Spleen (tissue), 11 donors: ENCODE results near the gene SPON1. TPM values are rescaled to one million over a fixed set of nuclear protein-coding genes. Genes with fewer than 3 reads are reported as not detected.
"Not testable (repeated sequence)": the region's sequence is repeated elsewhere in the genome, so short reads cannot be mapped to it uniquely, and the experiment has no call there.

ENCODE experiments used
- DNase-seq: peaks from one replicate; pipeline ENCODE4 v3.0.0-alpha.2; 2020
- H3K27ac ChIP-seq, 8 donors: fragments of 200-600 bp; sonication (generic) in 7 of 8; 1 replicate in 4 of 8; 2 replicates in 4 of 8; pipeline versions ENCODE4 v1.5.0 to v1.8.0; 2016 to 2021; ENCODE audit warnings: inconsistent platforms in 4 of 8, mild to moderate bottlenecking in 4 of 8, moderate library complexity in 1 of 8
- H3K27me3 ChIP-seq, 7 donors: fragments of 200-600 bp; sonication (generic) in 6 of 7; replicated peaks in 1 of 7; 1 replicate in 4 of 7; 2 replicates in 3 of 7; pipeline versions ENCODE4 v1.5.0 to v1.8.0; 2016 to 2021; ENCODE audit warnings: inconsistent platforms in 3 of 7, mild to moderate bottlenecking in 1 of 7
- H3K36me3 ChIP-seq, 6 donors: fragments of 200-600 bp; sonication (generic) in 5 of 6; 1 replicate in 4 of 6; 2 replicates in 2 of 6; pipeline versions ENCODE4 v1.5.0 to v1.8.0; 2016 to 2021; ENCODE audit warnings: inconsistent platforms in 2 of 6
- H3K4me1 ChIP-seq, 6 donors: fragments of 200-600 bp; sonication (generic) in 5 of 6; 1 replicate in 3 of 6; 2 replicates in 3 of 6; pipeline versions ENCODE4 v1.5.0 to v1.8.0; 2016 to 2021; ENCODE audit warnings: inconsistent platforms in 3 of 6
- H3K4me3 ChIP-seq, 8 donors: fragments of 200-600 bp; sonication (generic) in 7 of 8; 1 replicate in 4 of 8; 2 replicates in 4 of 8; pipeline versions ENCODE4 v1.5.0 to v1.8.0; 2016 to 2021; ENCODE audit warnings: inconsistent platforms in 4 of 8, mild to moderate bottlenecking in 4 of 8, moderate library complexity in 2 of 8
- H3K9me3 ChIP-seq, 8 donors: fragments of 200-600 bp; sonication (generic) in 7 of 8; 1 replicate in 4 of 8; 2 replicates in 4 of 8; pipeline versions ENCODE4 v1.5.0 to v1.8.0; 2016 to 2021; ENCODE audit warnings: inconsistent platforms in 4 of 8
- POLR2A ChIP-seq, 3 donors: fragments of 450-650 bp; IDR thresholded peaks; one replicate each; pipeline ENCODE4 v1.5.1; 2017; ENCODE audit warnings: antibody characterized with exemption in 3 of 3, mild to moderate bottlenecking in 1 of 3
- POLR2AphosphoS5 ChIP-seq, 3 donors: sonication (generic); formaldehyde crosslinking; IDR thresholded peaks; one replicate each; pipeline ENCODE4 v1.5.1; 2017; ENCODE audit warnings: antibody characterized with exemption in 3 of 3
- WGBS, 5 donors: extraction: QIAGEN DNeasy Blood & Tissue Kit in 3 of 5; methylation state at CpG; one replicate each; pipeline versions ENCODE4 v1.1.5 to v1.1.7; 2013 to 2018; 5-methylcytosine and 5-hydroxymethylcytosine counted together
- intact Hi-C: fragments of 100-400 bp; cut with DNase I; formaldehyde crosslinking; loops from one replicate; pipeline ENCODE4 v1.15.0; 2023; ENCODE audit warnings: low total_unique reads
- polyA plus RNA-seq, 3 donors: library from polyadenylated mRNA; stranded (reverse); fragments of 200-250 nt; gene quantifications; one replicate each; pipeline ENCODE4 v1.2.1, GENCODE V29; 2013
- total RNA-seq, 7 donors: library from RNA; depleted of rRNA in 3 of 7; stranded (reverse); fragments of >200 nt in 3 of 7; fragmentation: NEBNext Ultra II Directional in 4 of 7; extraction: Animal tissue kit (Norgen Biotek cat#: 25700) in 4 of 7; gene quantifications; one replicate each; pipeline versions ENCODE4 v1.1.0 to v1.2.1, GENCODE V29; 2016 to 2021
- TF ChIP-seq, protein P1 (sequence below), 11 experiments: fragments of 200-600 bp in 7 of 11; fragments of 450-650 bp in 4 of 11; sonication (generic) in 4 of 11; IDR thresholded peaks in 8 of 11; conservative IDR thresholded peaks in 3 of 11; 1 replicate in 7 of 11; 2 replicates in 4 of 11; pipeline versions ENCODE4 v1.4.0 to v1.8.0; 2016 to 2021; ENCODE audit warnings: antibody characterized with exemption in 11 of 11, inconsistent platforms in 4 of 11, mild to moderate bottlenecking in 1 of 11
- donor health status: healthy with polysubstance abuse.
- donor health status: DM: no; HTN: no; CAD: no; lungs with moderate emphysema.
- donor health status: DM: no; HTN: no; CAD: no.
- donor health status: Bipolar disorder and iron deficiency.
- donor health status: healthy.
- donor health status: DM: no; HTN: no; CAD: no.
- donor health status: DM: yes; HTN: yes; CAD: no.

The SPON1 gene
- total and polyA plus RNA-seq, 10 donors = 0.72 to 99.2 (median 10.1) TPM

DNA sequence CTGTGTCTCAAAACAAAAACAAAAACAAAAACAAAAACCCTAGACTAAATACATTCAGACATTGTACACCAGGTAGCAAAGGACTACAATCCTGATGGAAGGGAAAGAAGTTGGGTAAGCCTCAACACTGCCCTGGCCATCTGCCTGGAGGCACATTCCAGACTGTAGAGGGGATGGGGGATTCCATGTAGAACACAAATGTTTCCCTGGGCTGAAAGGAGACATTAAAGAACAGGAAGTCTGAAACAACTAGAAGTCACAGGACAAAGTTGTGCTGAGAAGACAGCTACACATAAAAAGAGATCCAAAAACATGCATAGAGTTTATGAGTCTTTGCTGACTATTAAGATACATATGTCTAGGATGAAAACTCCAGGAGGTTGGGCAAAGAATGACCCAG lies 312.6 kb downstream of the SPON1 start:
- Histone ChIP-seq H3K4me1 (peaks cover 12 to 25% (median 22%) of the 10 kb centered on the region in 6 donors), H3K27me3 (no peaks in the 10 kb centered on the region), H3K27ac (no peak overlapping the region), H3K4me3 (no peak overlapping the region), H3K36me3 (peaks cover 0 to 40% (median 5%) of the 10 kb centered on the region in 6 donors), H3K9me3 (no peaks in the 10 kb centered on the region)
- TF ChIP-seq POLR2A (IDR thresholded peaks at IDR 0.05) (no peak), POLR2AphosphoS5 (IDR thresholded peaks at IDR 0.05) (no peak)
- TF ChIP-seq, protein P1, sequence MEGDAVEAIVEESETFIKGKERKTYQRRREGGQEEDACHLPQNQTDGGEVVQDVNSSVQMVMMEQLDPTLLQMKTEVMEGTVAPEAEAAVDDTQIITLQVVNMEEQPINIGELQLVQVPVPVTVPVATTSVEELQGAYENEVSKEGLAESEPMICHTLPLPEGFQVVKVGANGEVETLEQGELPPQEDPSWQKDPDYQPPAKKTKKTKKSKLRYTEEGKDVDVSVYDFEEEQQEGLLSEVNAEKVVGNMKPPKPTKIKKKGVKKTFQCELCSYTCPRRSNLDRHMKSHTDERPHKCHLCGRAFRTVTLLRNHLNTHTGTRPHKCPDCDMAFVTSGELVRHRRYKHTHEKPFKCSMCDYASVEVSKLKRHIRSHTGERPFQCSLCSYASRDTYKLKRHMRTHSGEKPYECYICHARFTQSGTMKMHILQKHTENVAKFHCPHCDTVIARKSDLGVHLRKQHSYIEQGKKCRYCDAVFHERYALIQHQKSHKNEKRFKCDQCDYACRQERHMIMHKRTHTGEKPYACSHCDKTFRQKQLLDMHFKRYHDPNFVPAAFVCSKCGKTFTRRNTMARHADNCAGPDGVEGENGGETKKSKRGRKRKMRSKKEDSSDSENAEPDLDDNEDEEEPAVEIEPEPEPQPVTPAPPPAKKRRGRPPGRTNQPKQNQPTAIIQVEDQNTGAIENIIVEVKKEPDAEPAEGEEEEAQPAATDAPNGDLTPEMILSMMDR (IDR thresholded peaks at IDR 0.05 in 8 of 11, conservative IDR thresholded peaks at IDR 0.05 in 3 of 11) = no peak
- intact Hi-C loops = no loop called here
- DNase-seq = no peak

DNA sequence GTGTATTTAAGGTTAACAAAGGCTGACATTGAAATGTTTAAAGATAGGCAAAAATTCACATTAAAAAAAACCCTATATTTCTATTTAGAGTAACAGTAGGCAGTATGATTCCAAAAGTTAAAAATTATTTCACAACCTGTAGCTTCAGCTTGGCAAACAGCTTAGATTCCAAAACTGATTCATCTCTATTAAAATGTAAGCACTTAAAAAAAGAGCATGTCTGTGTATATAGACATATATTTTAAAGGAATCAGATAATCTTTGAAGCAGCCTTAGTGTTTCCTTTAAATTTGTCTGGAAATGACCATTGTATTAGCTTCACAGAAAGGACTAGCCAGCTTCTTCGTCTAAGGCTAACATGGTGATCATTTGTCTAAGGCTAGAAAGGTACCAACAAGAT lies 316.3 kb downstream of the SPON1 start:
- peaks cover 0 to 54% (median 12%) of the 10 kb centered on the region in 6 donors for H3K36me3 ChIP-seq
- WGBS, 5 donors = 89 to 97% (median 95%) methylated on average over 1 of the region's 1 CpG; no CpG with 5 or more reads in 2 of the 5 donors
- H3K4me3 ChIP-seq, H3K27me3 ChIP-seq, H3K4me1 ChIP-seq, DNase-seq, intact Hi-C loops, H3K27ac ChIP-seq, H3K9me3 ChIP-seq: not testable (repeated sequence)

DNA sequence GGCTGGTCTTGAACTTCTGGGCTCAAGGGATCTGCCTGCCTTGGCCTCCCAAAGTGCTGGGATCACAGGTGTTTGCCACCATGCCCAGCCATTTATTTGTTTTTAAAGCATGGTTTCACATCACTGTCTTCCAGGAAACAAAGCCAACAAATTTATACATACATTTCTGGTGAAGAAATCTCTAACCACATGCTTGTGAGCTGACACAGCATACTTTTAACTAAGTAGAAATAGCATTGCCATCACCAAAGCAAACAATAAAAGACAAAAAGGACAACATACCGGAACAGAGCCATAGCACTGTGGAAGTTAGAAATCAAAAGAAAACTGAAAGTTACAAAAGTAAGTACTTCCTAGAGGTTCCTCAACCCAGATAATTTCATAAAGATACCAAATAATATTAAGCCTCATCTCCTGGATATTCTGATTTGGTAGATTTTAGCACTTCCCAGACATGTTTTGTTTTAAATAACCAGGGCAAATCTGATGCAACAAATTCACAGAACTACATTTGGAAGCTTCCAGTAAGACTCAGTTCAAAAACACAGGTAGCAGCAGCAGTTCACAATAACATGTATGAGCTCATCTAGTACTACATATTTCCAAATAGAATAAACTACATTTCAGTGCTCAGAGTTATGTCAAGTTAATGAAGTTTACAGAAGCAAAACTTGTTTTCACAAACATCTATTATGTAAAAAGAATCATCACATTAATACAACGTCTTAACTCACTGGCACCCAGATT lies 325.8 kb downstream of the SPON1 start:
- Histone ChIP-seq H3K36me3 (peaks cover 0 to 52% (median 16%) of the 10 kb centered on the region in 6 donors), H3K9me3 (no peaks in the 10 kb centered on the region), H3K27ac (peak overlapping the region in 3 of 8 donors; percentile 38 to 59 (median 50)), H3K4me3 (no peak overlapping the region), H3K4me1 (peaks cover 0 to 18% (median 2%) of the 10 kb centered on the region in 6 donors), H3K27me3 (no peaks in the 10 kb centered on the region)
- intact Hi-C loops = no loop called here
- no peak for DNase-seq
- no peak for TF ChIP-seq POLR2A (IDR thresholded peaks at IDR 0.05)
- TF ChIP-seq, protein P1 (IDR thresholded peaks at IDR 0.05 in 8 of 11, conservative IDR thresholded peaks at IDR 0.05 in 3 of 11) = no peak
- TF ChIP-seq POLR2AphosphoS5 (IDR thresholded peaks at IDR 0.05) = no peak
- 65 to 90% (median 80%) methylated on average over 2 of the region's 2 CpGs for WGBS, 5 donors

- no peaks in the 10 kb centered on the region for H3K27me3 ChIP-seq
- H3K4me1 ChIP-seq = peaks cover 0 to 18% (median 2%) of the 10 kb centered on the region in 6 donors
- intact Hi-C loops = no loop called here
- H3K27ac ChIP-seq = no peak overlapping the region
- peaks cover 0 to 67% (median 20%) of the 10 kb centered on the region in 6 donors for H3K36me3 ChIP-seq
- WGBS, 5 donors = 74 to 86% (median 79%) methylated on average over 3 of the region's 3 CpGs
- no peak for TF ChIP-seq POLR2AphosphoS5 (IDR thresholded peaks at IDR 0.05)
- no peak for TF ChIP-seq POLR2A (IDR thresholded peaks at IDR 0.05)
- TF ChIP-seq, protein P1 (IDR thresholded peaks at IDR 0.05 in 8 of 11, conservative IDR thresholded peaks at IDR 0.05 in 3 of 11) = no peak
- no peaks in the 10 kb centered on the region for H3K9me3 ChIP-seq
- DNase-seq = no peak
- H3K4me3 ChIP-seq = no peak overlapping the region
Observed at GRCh38 chr11:14290422-14290821, 327.9 kb downstream of the SPON1 start.
